Measurements from ENCODE around the gene FERMT1. TPM values are rescaled to one million over a fixed set of nuclear protein-coding genes. Genes with fewer than 3 reads are reported as not detected.
"Not testable (repeated sequence)": the region's sequence is repeated elsewhere in the genome, so short reads cannot be mapped to it uniquely, and the experiment has no call there.

The FERMT1 gene
- total RNA-seq, 1 donor from 2014 or later: 0.17 TPM

DNA sequence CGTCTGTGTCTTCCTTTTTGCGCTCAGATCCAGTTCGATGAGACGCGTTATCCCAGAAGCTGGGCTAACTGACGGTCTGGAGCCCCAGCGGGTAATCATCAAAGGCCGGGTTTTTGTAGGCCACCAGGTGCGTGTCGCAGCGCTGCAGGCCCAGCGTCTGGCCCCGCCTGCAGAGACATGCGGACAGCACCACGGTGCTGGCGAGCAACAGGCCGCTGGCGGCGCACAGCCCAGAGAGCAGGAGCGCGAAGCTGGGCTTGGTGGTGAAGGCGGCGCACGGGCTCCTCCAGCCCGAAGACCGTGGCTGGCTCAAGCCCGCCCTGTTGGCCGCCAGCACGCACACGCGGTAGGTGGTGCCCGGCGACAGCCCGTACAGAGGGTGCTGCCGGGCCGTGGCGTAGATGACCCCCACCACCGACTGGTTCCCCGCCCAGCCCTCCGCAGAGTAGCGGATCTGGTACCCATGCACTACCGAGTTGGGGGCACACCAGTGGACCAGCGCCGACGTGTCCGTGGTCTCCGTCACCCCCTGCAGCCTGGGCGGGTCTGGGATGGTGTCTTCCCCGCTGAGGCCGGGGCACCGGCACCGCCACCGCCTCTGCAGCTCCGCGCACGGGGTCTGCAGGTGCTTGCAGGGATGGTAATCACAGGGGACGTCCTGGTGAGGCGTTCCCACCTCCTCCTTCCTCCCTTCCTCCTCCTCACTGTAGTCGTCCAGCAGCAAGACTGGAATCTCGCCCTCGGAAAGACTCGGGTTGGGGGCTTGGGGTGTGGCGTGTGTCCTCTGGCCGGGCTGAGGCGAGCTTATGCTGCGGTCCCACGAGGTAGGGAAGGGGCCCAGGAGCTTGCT, 81.6 kb downstream of the FERMT1 start:
- intact Hi-C loops (cut with micrococcal nuclease): no loop called here

DNA sequence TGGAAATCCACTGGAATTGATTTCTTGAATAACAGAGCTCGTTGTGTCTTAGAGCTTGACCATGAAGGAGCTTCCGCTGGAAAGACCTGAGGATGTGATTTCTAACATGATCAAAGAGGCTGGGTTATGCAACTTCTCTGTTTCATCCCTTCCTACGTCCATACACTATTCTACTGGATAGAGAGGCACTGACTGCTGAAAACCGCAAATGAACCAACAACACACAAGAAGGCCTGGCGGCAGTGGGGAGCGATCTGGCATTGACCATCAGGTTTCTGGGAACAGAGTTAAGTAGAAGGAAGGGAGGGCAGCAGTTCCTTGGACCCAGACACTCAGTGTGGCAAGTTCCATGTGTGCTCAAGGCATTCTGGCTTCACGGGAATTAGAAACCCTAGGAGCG, 82.3 kb downstream of the FERMT1 start:
- intact Hi-C loops (cut with micrococcal nuclease): no loop called here

DNA sequence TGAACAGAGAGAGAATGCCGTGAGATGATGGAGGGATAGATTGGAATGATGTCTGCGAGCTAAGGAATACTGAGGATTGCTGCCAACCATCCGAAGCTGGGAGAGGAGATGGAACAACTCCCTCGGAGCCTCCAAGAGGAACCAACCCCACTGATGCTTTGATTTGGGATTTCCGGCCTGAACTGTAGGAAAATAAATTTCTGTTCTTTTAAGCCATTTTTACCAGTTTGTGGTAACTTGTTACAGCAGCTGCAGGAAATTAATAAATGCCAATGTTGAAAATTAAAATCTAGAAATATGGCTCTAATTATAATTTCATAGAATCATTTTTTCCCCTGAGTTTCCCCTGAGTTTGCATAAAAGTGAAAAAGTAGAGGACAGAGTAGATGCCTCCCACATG, 83.1 kb downstream of the FERMT1 start:
- intact Hi-C loops (cut with micrococcal nuclease): no loop called here

DNA sequence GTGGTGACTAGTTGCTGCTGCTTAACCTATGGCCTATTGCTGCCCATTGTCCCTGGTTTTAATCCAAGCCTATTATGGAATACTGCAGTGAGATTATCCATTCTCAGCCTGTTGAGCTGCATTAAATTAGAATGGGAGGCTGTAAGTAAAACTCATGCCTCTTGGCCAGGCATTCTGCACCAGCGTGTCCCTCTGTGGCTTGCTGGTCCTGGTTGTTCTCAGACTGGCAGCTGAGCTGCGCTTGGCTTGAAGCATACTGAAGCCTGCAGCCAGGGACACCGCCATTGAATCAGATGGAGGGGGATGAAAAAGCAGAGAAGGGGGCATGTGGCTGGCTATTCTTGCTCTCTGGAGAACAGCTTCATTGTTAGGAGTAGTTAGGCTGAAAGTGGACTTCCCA, 84.6 kb downstream of the FERMT1 start:
- intact Hi-C loops (cut with micrococcal nuclease): no loop called here

DNA sequence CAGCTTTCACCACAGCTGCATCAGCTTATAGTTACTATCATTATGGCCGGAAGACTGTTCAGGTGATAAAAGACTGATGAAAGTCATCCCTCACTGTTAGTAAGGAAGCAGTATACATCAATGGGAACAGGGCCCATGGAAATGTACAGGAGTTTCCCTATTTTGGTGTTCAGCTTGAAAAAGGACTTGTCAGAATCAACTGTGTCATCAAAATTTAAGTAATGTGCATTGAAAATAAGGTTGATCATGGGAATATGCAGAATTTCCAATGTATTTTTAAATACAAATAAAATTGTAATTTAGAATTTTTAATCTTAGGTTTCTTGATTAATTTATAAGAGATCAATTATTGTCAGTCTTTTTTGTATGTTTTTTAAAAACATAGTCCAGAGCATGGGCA, 85.7 kb downstream of the FERMT1 start:
- intact Hi-C loops (cut with micrococcal nuclease): no loop called here

DNA sequence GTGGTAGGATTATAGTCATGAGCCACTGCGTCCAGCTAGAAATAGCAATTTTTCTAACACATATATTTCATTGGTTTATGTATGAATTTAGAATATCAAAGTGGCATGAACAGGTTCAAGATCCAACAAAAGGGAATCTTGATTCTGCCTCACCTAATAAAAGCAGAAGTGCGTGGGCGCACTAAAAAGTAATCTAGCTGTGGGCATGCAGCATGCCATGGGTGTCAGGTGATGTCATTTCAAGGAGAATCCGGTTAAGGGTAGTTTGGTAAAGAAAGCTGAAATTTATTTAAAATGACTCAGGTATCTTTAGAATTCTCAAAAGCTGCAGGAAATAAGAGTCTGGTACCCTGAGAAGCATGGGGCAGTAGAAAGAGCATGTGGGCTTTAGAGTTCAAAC, 86.6 kb downstream of the FERMT1 start:
- intact Hi-C loops (cut with micrococcal nuclease): no loop called here

DNA sequence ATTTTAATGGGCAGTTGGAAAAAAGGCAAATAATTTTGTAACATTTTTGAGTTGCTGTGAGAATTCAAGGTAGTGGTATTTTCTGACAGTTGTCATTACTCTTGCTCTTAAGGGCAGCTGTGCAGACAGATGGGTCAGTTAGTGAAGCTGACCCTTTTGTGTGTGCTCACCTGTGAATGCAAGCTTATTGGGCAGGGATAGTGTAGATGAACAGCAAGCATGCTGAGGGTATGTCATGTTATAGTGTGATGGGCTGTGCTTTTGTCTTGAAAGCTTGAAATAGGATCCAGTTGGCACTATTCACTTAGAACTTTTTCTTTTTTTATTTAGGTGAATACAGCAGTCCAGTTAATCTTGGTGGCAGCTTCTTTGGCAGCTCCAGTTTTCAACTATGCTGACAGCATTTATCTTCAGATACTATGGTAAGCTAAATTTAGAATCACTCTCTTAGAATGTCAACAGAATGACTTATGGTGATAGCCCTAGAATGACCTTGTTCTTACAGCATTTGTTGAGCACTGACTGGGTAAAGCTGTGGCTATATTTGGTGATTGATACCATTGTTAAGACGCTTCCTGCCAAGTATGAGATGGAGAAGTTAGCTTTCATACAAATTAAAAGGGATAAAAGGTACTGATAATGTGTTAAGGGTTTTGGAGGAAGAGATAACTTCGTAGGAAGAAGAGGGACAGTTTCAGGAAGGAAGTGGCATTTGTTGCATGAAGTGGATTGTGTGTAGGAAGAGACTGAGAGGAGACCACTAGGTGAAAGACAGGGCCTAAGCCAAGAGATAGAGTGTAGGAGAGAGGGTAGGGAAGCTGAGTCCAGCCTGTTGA, 88.5 kb downstream of the FERMT1 start:
- intact Hi-C loops (cut with micrococcal nuclease): no loop called here

DNA sequence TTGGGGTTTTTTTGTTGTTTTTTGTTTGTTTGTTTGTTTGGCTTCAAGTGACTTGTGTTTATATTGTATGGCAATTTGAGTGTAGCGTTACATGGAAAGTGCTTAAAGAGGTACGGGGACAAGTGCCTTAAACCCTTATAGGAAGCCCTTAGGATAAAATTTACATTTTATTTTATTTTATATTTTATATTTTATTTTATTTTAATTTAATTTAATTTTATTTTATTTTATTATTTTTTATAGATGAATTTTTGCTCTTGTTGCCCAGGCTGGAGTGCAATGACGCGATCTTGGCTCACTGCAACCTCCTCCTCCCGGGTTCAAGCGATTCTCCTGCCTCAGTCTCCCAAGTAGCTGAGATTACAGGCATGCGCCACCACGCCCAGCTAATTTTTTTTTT, 89.9 kb downstream of the FERMT1 start:
- intact Hi-C loops (cut with micrococcal nuclease): not testable (repeated sequence)

DNA sequence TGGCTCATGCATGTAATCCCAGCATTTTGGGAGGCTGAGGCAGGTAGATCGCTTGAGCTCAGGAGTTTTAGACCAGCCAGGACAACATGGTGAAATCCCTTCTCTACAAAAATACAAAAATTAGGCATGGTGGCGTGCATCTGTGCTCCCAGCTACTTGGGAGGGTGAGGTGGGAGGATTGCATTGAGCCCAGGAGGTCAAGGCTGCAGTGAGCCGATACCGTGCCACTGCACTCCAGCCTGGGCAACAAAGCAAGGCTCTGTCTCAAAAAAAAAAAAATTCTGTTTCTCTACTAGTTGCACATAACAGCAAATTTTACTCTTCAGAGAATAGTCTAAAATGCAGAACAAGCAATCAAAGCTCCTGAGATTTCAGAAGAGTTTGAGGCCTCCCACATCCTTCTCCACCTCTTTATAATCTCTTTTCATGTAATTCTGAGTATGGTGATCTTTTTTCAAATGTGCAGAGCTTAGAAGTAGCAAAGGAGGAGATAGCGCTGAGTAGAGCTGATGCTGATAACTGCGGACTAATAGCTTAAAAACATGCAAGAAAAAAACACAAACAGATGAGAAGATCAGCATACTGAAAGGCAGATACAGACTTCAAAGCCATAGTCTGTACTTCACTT, 92.3 kb downstream of the FERMT1 start:
- intact Hi-C loops (cut with micrococcal nuclease): no loop called here

DNA sequence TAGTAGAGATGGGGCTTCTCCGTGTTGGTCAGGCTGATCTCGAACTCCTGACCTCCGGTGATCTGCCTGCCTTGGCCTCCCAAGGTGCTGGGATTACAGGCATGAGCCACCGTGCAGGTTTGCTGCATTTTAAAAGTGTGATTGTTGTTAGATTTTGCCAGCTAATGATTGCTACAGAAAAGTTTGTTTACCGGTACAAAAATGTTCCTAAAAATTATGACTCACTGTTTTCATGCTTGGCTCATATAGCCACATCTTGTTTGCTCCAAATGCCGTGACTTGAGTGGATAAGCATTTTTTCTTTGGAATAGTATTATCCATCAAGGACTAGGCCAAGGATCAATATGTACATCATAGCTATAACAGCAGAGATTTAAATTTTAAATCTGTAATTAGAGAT, 93.3 kb downstream of the FERMT1 start:
- intact Hi-C loops (cut with micrococcal nuclease): no loop called here

DNA sequence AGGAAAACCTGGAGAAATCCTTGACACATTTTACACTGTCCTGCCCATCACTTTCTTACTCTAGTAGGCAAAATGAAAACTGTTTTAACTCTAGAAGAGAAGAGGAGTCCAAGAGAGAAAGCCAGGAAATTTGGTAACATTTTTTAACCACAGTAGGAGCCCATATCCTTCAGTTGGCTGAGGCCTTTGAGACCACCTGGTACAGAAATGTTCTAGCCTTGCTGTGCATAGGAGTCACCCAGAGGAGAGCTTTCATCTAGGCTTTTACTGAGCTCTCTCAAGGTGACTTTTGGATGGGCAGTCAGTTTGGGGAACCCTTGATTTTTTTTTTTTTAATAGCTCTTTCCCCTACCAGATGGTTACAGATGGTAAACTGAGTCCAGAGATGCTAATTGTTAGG, 94.0 kb downstream of the FERMT1 start:
- intact Hi-C loops (cut with micrococcal nuclease): no loop called here

DNA sequence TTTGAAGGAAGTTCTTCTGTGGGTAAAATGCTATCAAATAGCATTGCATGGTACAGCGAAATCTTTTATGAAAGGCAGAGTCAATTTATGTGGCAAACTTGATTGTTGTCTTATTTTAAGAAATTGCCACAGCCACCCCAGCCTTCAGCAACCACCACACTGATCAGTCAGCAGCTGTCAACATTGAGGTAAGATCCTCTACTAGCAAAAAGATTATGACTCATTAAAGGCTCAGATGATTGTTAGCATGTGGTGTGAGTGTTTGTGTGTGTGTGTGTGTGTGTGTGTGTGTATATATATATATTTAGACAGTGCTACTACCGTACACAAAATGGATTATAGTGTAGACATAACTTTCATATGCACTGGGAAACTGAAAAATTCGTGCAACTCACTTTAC, 96.8 kb downstream of the FERMT1 start:
- intact Hi-C loops (cut with micrococcal nuclease): no loop called here

Other genes with a start within 250 kb of the FERMT1 start
- gene CHGB, start 211.5 kb downstream of the FERMT1 start, total RNA-seq: not detected in 2 replicates
- 18.0 and 19.9 TPM in 2 replicates for gene TRMT6, start 172.5 kb downstream of the FERMT1 start, total RNA-seq
- gene MCM8, start 172.4 kb downstream of the FERMT1 start, total RNA-seq: 21.7 and 23.7 TPM in 2 replicates
- gene CRLS1, start 116.9 kb downstream of the FERMT1 start, total RNA-seq: 36.5 and 38.5 TPM in 2 replicates
- not detected in 2 replicates for gene LRRN4, start 69.0 kb downstream of the FERMT1 start, total RNA-seq